HG03432 (cell line): ENCODE measurements around the gene FAM171A2.

Source experiments
- ATAC-seq: cut with Tn5 transposase; IDR thresholded peaks from one replicate; pipeline ENCODE4 v1.9.1; 2021; ENCODE audit warnings: mild to moderate bottlenecking, moderate library complexity; ENCODE audit not compliant: unreplicated experiment

FAM171A2 gene

GRCh38 chr17:44323359-44324091, 40.1 kb downstream of the FAM171A2 start:
- ATAC-seq, result no peak

GRCh38 chr17:44322236-44322895, 41.3 kb downstream of the FAM171A2 start:
- ATAC-seq, result no peak

- ATAC-seq, result no peak
Measured at GRCh38 chr17:44321246-44322120, 42.2 kb downstream of the FAM171A2 start.

- no peak for ATAC-seq
Measured at GRCh38 chr17:44320066-44320465, 43.6 kb downstream of the FAM171A2 start.

- ATAC-seq, result no peak
Measured at GRCh38 chr17:44318077-44318892, 45.4 kb downstream of the FAM171A2 start.

- no peak for ATAC-seq
Measured at GRCh38 chr17:44317545-44317944, 46.1 kb downstream of the FAM171A2 start.

GRCh38 chr17:44315760-44316731, 47.6 kb downstream of the FAM171A2 start:
- no peak for ATAC-seq

GRCh38 chr17:44314869-44315661, 48.6 kb downstream of the FAM171A2 start:
- ATAC-seq, result no peak

- no peak for ATAC-seq
Measured at GRCh38 chr17:44314524-44314868, 49.2 kb downstream of the FAM171A2 start.

GRCh38 chr17:44314031-44314430, 49.6 kb downstream of the FAM171A2 start:
- ATAC-seq, result no peak

GRCh38 chr17:44312396-44313104, 51.1 kb downstream of the FAM171A2 start:
- ATAC-seq, result no peak

- no peak for ATAC-seq
Measured at GRCh38 chr17:44311562-44312181, 52.0 kb downstream of the FAM171A2 start.

GRCh38 chr17:44310609-44311376, 52.9 kb downstream of the FAM171A2 start:
- no peak for ATAC-seq

GRCh38 chr17:44310188-44310587, 53.5 kb downstream of the FAM171A2 start:
- ATAC-seq, result no peak

- no peak for ATAC-seq
Measured at GRCh38 chr17:44309472-44309871, 54.2 kb downstream of the FAM171A2 start.

GRCh38 chr17:44308865-44309264, 54.8 kb downstream of the FAM171A2 start:
- ATAC-seq, result no peak

GRCh38 chr17:44308320-44308818, 55.3 kb downstream of the FAM171A2 start, which contains the start of gene RUNDC3A:
Gene RUNDC3A, plus strand, starts transcription at chr17:44308601. Its CDS starts 232 bp downstream, at chr17:44308833.
- ATAC-seq, result no peak
